Bladder microvascular endothelial cell (primary cell): ENCODE data around the gene EGFL6. TPM values are rescaled to one million over a fixed set of nuclear protein-coding genes. Genes with fewer than 3 reads are reported as not detected.

Source experiments
- total RNA-seq: library from RNA; depleted of rRNA; stranded (reverse); fragments of >200 nt; gene quantifications from 2 replicates; pipeline ENCODE4 v1.2.3, GENCODE V29; 2014

The EGFL6 gene
- total RNA-seq = not detected in 2 replicates

GRCh38 chrX:13569479-13570260, at the start of gene EGFL6:
Gene EGFL6 (plus strand): TSS chrX:13569601. CDS start chrX:13569862, 261 bp downstream.

GRCh38 chrX:13652850-13653693, 83.7 kb downstream of the EGFL6 start, which contains the start of gene TCEANC:
Gene TCEANC (plus strand): TSS chrX:13653141. CDS start chrX:13662509, 9,368 bp downstream.

Other genes starting within 250 kb of the EGFL6 start
- not detected in 2 replicates for gene ATXN3L, start 249.5 kb upstream of the EGFL6 start, total RNA-seq
- 0.65 and 2.1 TPM in 2 replicates for gene TCEANC, start 83.5 kb downstream of the EGFL6 start, total RNA-seq
- 14.2 and 18.6 TPM in 2 replicates for gene RAB9A, start 119.5 kb downstream of the EGFL6 start, total RNA-seq
- gene TRAPPC2, start 165.0 kb downstream of the EGFL6 start, total RNA-seq = 8.7 and 10.3 TPM in 2 replicates
- gene OFD1, start 165.1 kb downstream of the EGFL6 start, total RNA-seq = 5.2 and 8.2 TPM in 2 replicates
- under 0.01 and 0.38 TPM in 2 replicates for gene GPM6B, start 247.5 kb downstream of the EGFL6 start, total RNA-seq